ENCODE measurements around the gene UBE2G2.
"Not testable (repeated sequence)": the region's sequence is repeated elsewhere in the genome, so short reads cannot be mapped to it uniquely, and the experiment has no call there.

The UBE2G2 gene

DNA sequence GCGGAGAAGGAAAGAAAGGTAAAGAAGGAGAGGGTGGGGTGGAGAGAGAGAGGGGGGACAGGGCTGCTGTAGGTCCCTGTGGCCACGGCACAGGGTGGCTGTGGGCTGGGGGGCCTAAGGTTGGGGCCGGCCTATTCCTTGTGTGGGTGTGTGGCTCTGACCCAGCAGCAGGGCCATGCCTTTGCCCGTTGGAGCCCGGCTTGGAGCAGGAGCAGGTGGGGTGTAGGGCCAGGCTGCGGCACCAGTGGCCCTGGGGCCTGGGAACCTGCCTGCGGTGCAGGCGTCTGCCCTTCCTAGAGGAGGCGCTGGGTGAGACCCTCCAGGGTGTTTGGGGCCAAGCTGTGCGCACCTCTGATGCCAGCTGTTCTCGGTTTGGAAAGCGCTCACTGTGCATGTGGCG lies 35.9 kb upstream of the UBE2G2 start:
- no peak for DNase-seq
- in situ Hi-C loops (cut with MboI; ENCODE audit: low pct_unique_long_range_greater_than_20kb, low sequenced_read_pairs): no loop called here

DNA sequence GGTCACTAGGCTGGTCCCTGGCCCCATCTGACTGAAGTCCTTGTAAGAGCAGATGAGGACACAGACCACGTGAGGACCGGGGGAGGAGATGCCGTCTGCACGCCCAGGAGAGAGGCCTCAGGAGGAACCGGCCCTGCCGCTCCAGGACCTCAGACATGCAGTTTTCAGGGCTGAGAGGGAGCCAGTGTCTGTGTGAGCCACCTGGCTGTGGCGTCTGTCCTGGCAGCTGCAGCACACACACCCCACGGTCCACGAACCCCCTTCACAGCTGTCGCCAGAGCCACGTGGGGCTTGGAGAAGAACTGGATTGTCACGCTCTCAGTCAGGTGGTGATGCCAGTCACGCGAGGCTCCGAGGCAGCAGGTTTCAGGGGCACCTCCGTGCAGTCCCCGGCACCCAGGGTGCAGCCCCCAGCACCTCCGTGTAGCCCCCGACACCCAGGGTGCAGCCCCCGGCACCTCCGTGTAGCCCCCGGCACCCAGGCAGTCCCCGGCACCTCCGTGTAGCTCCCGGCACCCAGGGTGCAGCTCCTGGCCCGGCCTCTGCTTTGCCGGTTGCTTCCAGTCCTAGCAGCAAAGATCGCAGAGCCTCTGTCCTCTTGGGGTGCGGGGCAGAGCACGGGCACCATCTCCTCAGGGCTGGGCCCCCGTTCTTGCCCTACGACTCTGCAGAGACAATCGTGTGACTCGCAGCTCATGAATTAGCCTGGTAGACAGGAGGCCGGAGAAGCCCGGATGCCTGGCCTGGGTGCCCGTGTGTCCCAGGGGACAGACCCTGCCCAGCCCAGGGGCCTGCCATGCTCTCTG lies 35.2 kb upstream of the UBE2G2 start:
- peak; percentile 40 for DNase-seq
- in situ Hi-C loops (cut with MboI; ENCODE audit: low pct_unique_long_range_greater_than_20kb, low sequenced_read_pairs): no loop called here

DNA sequence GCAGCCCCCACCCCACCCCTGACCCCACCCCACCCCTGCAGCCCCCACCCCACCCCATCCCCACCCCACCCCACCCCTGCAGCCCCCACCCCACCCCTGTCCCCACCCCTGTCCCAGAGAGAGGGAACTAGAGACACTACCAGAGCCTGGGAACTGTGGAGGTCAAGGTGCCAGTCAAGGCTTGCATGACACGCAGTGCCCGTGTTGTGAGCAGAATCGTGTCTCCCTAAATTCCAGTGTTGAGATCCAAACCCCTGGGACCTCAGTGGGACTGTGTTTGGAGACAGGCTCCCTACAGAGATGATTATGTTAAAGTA lies 34.7 kb upstream of the UBE2G2 start:
- no peak for DNase-seq
- in situ Hi-C loops (cut with MboI; ENCODE audit: low pct_unique_long_range_greater_than_20kb, low sequenced_read_pairs): no loop called here

DNA sequence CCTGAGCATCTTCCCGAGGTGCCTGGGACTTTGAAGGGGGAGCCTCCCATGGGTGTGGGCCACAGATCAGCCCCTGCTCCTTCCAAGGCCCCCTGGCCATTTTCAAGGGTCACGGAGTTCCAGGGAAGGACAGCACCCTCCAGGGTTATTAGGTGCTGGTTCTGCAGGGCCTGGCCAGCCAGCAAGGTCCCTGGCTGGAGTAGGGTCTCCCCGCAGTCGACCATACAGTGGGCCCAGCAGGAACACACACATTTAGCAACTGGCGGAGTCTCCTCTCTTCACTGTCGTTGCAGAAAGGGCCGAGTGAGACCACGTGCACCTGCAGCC lies 34.0 kb upstream of the UBE2G2 start:
- in situ Hi-C loops (cut with MboI; ENCODE audit: low pct_unique_long_range_greater_than_20kb, low sequenced_read_pairs): no loop called here
- DNase-seq: no peak

DNA sequence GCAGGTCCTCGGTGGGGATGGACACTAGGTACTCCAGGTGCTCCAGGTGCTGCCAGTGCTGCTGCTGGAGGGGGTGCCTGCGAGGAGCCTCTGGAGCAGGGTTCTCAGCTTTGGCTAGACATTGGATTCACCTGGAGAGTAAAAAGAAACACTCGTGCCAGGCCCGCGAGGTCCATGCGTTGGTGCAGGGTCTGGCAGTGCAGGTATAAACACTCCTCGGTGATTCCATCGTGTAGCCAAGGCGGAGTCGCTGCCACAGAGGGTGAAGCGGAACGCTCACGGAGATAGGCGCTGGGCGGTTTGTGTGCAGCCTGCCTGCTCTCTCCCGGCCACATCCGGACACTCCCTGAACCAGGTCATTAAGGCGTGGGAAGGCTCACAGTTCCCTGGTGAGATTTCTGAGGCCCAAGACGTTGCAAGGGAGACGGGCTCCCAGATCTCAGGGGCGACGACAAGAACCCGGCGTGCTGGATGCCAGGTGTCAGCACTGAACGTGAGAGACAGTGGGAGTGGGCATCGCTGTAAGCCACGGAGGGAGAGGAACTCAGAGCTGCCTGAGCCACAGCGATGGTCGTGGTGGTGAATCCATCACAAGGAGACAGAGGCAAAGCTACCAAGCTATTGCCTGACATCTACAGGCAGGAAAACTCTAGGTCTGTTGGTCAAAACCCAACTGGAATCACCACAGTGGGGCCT lies 33.5 kb upstream of the UBE2G2 start:
- DNase-seq: no peak
- in situ Hi-C loops (cut with MboI; ENCODE audit: low pct_unique_long_range_greater_than_20kb, low sequenced_read_pairs): no loop called here

DNA sequence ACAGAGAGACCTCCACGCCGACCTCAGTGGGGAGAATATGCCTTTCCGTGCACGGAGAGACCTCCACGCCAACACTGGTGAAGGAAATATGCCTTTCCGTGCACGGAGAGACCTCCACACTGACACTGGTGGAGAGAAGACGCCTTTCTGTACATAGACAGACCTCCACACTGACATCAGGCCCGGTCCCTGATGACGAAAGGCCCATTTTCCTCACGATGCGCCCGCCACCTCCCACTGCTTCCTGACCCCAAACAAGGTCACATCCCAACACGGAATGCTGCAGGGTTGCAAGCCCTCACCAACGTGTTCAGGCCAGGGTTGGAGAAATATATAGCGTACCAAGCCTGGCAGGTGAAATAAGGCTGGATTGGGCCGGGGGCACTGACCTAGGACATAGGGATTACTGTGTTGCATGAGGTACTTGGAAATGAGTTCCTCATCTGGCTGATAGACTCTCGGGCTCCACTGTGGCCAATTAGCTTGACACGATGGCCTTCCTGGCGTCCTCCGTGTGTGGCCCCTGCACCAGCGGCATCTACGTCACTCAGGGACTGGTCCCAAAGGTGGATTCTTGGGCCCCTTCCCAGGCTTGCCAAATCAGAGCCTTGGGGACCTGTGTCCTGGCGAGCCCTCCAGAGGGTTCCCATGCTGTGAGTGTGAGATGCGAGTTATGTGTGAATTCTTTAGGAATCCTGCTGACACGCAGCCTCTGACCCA lies 32.8 kb upstream of the UBE2G2 start:
- DNase-seq: no peak
- in situ Hi-C loops (cut with MboI; ENCODE audit: low pct_unique_long_range_greater_than_20kb, low sequenced_read_pairs): no loop called here

DNA sequence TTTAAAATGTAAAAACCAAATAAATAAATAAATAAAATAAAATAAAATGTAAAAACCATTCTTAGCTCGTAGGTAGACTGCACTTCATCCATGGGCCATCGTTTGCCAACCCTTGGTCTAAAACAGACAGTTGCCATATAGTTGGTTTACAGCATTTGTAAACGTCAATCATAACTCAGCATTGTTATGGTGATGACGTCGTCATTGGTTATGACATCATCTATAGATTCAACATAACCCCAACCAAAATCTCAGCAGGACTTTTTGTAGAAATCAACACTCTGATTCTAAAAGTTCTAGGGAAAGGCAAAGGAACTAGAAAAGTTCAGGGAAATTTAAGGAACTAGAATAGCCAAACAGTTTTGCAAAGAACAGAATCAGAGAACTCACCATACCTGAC lies 32.0 kb upstream of the UBE2G2 start:
- in situ Hi-C loops (cut with MboI; ENCODE audit: low pct_unique_long_range_greater_than_20kb, low sequenced_read_pairs): no loop called here
- DNase-seq: no peak

DNA sequence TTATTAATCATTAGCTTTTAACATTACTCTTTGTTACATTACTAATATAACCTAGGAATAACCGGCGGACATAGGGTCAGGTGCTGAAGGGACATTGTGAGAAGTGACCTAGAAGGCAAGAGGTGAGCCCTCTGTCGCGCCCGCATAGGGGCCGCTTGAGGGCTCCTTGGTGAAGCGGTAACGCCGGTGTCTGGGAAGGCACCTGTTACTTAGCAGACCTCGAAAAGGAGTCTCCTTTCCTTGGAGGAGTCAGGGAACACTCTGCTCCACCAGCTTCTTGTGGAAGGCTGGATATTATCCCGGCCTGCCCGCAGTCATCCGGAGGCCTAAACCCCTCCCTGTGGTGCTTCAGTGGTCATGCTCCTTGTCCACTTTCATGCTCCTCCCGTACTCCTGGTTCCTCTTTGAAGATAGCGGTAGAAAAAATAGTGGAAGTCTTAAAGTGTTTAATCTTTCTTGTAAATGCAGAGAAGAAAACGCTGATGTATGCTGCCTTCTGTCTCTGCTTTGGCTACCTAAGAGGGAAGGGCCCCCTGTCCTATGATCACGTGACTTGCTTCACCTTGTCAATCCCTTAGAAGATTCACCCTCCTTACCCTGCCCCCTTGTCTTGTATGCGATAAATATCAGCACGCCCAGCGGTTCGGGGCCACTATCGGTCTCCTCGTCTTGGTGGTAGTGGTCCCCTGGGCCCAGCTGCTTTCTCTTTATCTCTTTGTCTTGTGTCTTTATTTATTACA lies 31.1 kb upstream of the UBE2G2 start:
- in situ Hi-C loops (cut with MboI; ENCODE audit: low pct_unique_long_range_greater_than_20kb, low sequenced_read_pairs); DNase-seq: not testable (repeated sequence)

DNA sequence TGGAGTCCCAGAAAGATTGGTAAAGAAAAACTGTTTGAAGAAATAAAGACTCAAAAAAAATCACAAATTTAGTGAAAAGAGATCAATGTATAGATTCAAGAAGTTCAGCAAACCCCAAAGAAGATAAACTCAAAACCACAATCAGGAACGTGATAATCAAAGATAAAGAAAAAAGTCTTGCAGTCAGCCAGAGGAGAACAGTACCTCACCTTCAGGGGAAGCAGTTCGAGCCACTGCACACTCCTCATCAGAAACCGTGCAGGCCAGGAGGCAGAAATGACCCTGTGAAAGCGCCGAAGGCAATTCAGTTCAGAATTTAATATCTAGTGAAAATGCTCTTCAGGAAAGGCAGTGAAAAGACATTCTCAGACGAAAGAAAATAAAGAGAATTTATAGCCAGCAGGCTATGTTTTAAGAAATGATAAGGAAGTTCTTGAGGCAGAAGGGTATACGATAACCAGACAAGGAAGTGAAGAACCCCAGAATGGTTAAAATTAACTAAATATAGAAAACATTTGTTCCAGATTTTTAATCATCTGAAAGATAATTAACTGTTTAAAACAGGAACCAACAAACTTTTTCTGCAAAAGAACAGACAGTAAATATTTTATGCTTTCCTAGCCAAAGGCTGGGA lies 29.7 kb upstream of the UBE2G2 start:
- in situ Hi-C loops (cut with MboI; ENCODE audit: low pct_unique_long_range_greater_than_20kb, low sequenced_read_pairs): no loop called here
- DNase-seq: peak; percentile 43

DNA sequence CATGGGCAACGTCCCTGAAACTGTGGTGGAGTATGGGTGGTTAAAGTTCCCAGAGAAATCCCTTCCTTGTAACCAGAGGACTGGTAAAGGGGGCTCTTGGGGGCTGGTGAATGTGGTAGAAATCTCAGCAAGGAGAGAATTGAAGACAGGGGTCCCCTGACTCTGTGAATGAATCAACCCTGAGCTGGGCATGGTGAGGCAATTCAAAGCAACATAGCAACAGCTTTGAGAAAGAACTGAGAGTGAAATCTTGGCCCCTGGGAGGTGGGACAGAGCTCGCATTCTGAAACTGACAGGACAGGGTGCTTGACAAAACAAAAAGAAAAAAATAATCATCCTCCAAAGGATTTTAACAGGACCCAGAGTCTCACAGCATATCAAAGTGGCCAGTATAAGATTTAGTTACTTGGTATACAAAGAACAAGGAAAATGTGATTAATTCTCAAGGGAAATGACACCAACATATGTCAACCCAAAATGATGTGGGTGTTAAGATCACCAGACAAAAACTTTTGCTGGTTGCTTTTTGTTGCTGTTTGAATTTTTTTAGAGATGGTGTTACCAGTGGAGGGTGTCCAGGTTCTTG lies 28.0 kb upstream of the UBE2G2 start:
- no peak for DNase-seq

DNA sequence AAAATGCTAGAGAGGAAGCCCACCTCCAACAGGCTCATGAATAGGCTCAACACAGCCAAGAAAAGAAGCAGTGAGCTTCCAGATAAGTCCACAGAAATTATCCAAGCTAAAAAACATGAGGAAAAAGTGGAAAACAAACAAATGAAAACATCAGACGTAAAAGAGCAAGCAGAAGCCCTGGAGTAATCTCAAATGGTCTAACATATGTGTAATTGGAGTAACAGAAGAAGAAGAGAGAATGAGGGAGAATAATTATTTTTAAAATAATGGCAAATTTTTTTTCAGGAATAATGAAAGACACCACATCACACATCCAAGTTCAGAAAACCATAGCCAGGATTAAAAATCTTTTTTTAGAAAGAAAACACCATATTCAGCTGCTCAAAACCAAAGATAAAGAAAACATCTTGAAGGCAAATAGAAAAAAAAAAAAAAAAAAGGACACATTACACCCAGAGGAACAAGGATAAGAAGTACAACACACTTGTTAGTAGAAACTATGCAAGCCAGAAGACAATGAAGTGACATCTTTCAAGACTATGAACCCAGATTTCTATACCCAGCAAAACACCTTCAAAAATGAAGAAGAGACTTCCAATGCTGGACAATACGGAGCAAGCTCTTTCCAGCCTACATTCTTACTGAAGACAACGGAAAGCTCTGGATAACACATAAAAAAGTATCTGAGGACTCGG lies 26.9 kb upstream of the UBE2G2 start:
- in situ Hi-C loops (cut with MboI; ENCODE audit: low pct_unique_long_range_greater_than_20kb, low sequenced_read_pairs): no loop called here
- DNase-seq: no peak

More for the DNA sequence above, 28.0 kb upstream of the UBE2G2 start:
- in situ Hi-C loops (cut with MboI; ENCODE audit: low pct_unique_long_range_greater_than_20kb, low sequenced_read_pairs): no loop called here

DNA sequence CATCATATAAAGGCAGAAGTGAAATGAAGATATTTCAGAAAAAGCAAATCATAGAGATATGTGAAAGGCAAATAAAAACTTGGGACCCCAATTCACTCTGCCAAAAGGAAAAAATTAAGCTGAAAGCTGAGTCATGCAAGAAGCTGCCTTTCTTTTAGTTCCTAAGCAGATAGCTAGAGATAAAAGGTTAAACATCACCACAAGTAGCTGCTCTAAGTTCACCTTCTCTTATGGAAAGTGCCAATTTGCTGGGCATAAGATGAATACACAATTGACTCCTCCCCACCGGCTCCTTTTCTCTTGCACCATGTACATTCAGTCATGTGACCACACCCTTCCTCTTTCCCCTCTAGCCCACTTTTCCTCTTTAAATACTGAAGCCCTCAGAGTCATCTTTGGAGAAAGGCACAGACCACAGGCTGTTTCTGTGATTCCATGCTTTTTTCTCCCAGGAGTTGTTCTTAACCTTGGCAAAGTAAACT lies 21.6 kb upstream of the UBE2G2 start:
- in situ Hi-C loops (cut with MboI; ENCODE audit: low pct_unique_long_range_greater_than_20kb, low sequenced_read_pairs): no loop called here
- no peak for DNase-seq

DNA sequence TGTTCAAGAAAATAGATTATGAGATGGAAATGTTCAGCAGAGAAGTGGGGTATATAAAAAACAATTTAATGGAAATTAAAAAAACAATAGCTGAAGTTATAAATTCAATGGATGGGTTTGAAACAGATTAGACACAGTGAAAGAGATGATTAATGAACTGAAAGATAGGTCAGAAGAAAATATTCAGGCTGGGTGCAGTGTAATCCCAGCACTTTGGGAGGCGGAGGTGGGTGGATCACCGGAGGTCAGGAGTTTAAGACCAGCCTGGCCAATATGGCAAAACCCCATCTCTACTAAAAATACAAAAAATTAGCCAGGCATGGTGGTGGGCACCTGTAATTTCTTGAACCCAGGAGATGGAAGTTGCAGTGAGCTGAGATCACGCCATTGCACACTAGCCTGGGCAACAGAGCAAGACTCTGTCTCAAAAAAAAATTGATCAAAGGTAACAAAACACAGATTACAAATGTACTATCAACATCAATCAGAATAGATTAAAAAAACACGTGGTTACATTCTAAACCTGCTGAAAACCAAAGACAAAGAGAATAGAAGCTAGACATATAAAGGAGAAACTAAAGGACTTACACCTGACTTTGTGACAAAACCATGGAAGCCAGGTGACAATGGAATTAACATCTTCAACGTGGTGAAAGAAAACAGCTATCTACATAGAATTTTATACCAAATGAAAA lies 21.0 kb upstream of the UBE2G2 start:
- in situ Hi-C loops (cut with MboI; ENCODE audit: low pct_unique_long_range_greater_than_20kb, low sequenced_read_pairs): no loop called here
- DNase-seq: no peak

DNA sequence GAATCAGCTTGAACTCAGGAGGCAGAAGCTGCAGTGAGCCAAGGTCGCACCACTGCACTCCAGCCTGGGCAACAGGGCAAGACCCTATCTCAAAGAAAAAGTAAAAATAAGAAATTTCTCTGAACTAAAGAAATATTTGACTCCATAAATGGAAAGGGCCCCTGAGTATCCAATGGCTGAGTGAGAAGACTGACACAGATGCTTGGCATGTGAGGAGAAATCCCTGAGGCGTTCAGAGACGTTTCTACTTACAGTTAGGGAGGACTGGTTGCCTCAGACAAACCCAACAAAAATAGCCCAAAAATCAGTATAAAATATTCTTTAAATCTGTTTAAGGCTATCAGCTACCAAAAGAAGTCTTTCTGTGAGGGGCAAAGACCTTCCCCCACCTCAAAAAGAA lies 19.2 kb upstream of the UBE2G2 start:
- in situ Hi-C loops (cut with MboI; ENCODE audit: low pct_unique_long_range_greater_than_20kb, low sequenced_read_pairs): no loop called here

DNA sequence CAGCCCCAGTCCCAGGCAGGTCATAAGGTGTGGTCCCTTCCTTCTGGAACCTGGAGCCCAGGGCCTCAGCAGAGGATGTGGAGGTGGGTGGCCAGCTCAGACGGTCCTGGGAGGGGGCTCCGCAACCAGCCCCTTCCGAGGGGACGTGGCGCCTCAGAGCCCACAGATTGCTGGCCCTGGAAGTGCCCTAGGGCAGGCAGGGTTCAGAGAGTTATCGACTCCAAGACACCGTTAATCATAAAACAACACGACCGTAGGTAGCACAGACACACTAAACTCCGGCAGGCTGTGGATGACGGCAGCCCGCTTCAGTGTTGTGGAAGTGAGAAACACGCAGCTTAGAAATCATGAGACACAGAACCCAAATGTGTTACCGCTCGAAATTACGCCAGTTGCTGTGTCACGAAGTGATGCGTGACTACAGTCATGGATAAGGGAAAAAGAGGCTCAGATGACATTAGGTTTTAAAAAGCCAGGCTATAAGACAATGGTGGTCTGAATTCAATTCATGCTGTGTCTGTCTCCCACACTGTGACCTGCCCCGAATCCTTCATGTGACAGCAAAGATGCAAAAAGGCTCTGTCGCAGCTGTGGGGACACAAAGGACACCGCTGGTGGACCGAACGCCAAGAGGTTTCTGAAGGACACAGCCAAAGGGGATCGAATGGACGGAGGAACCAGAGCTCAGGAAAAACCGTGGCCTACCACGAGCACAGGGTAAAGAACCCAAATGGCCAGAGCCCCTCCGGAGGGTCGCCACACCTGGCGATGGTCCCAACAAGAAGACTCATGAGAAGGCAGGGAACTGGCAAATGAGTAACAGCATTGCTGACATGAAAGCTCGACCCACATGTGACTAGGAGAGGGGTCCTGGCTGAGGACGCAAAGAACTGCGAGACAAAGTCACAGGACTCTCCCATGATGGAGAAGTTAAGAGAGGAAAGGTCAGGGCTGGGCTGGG lies 17.9 kb upstream of the UBE2G2 start:
- in situ Hi-C loops (cut with MboI; ENCODE audit: low pct_unique_long_range_greater_than_20kb, low sequenced_read_pairs): no loop called here
- no peak for DNase-seq

More for the DNA sequence above, 19.2 kb upstream of the UBE2G2 start:
- DNase-seq: no peak

DNA sequence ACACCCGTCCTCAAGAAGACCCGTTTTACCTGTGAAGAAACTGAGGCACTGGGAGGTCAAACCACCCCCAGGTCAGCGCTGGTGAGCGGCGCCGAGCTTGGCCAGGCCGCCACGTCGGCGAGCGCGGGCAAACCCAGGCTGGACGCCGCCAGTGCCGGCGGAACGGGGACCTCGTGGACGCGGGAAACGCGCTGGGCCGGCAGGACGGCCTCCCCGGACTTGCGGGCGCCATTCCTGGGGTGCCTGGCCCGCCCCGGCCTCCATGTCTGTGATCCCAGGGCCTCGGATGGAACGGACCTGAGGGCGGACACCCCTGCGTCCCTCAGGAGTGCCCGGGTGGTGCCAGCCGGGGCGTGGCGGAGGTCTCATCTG lies 17.0 kb upstream of the UBE2G2 start:
- DNase-seq: no peak
- in situ Hi-C loops (cut with MboI; ENCODE audit: low pct_unique_long_range_greater_than_20kb, low sequenced_read_pairs): no loop called here
